Measurements from ENCODE around the gene CLIP1.
A peak's percentile ranks its signal among the peaks of the same experiment; 100 is the strongest.
"Not testable (repeated sequence)": the region's sequence is repeated elsewhere in the genome, so short reads cannot be mapped to it uniquely, and the experiment has no call there.

CLIP1 gene

GRCh38 chr12:122394626-122395194 lies 27.8 kb downstream of the CLIP1 start:
- DNase-seq, result no peak

GRCh38 chr12:122393817-122394216 lies 28.7 kb downstream of the CLIP1 start:
- DNase-seq, result no peak

- no peak for DNase-seq
Measured at GRCh38 chr12:122392411-122392810, 30.1 kb downstream of the CLIP1 start.

- no peak for DNase-seq
Measured at GRCh38 chr12:122389677-122390076, 32.8 kb downstream of the CLIP1 start.

GRCh38 chr12:122387887-122388286 lies 34.6 kb downstream of the CLIP1 start:
- DNase-seq, result no peak

- DNase-seq, result no peak
Measured at GRCh38 chr12:122385171-122386016, 37.1 kb downstream of the CLIP1 start.

GRCh38 chr12:122382919-122383350 lies 39.5 kb downstream of the CLIP1 start:
- no peak for DNase-seq

GRCh38 chr12:122381021-122381420 lies 41.4 kb downstream of the CLIP1 start:
- no peak for DNase-seq

GRCh38 chr12:122376751-122377150 lies 45.7 kb downstream of the CLIP1 start:
- not testable (repeated sequence) for DNase-seq

- no peak for DNase-seq
Measured at GRCh38 chr12:122374707-122375106, 47.8 kb downstream of the CLIP1 start.

GRCh38 chr12:122371475-122372045 lies 50.9 kb downstream of the CLIP1 start:
- DNase-seq, result no peak

GRCh38 chr12:122368361-122369073 lies 54.0 kb downstream of the CLIP1 start:
- no peak for DNase-seq

- DNase-seq, result not testable (repeated sequence)
Measured at GRCh38 chr12:122367632-122368031, 54.8 kb downstream of the CLIP1 start.

GRCh38 chr12:122366685-122367475 lies 55.6 kb downstream of the CLIP1 start:
- DNase-seq, result no peak

- not testable (repeated sequence) for DNase-seq
Measured at GRCh38 chr12:122365226-122365625, 57.2 kb downstream of the CLIP1 start.

GRCh38 chr12:122363782-122364181 lies 58.7 kb downstream of the CLIP1 start:
- no peak for DNase-seq

GRCh38 chr12:122362755-122363154 lies 59.7 kb downstream of the CLIP1 start:
- no peak for DNase-seq

GRCh38 chr12:122358403-122358802 lies 64.1 kb downstream of the CLIP1 start:
- not testable (repeated sequence) for DNase-seq

GRCh38 chr12:122357536-122357935 lies 64.9 kb downstream of the CLIP1 start:
- DNase-seq, result not testable (repeated sequence)

- DNase-seq, result not testable (repeated sequence)
Measured at GRCh38 chr12:122356991-122357390, 65.5 kb downstream of the CLIP1 start.

GRCh38 chr12:122356192-122356635 lies 66.3 kb downstream of the CLIP1 start:
- DNase-seq, result peak; percentile 69

GRCh38 chr12:122355706-122356105 lies 66.8 kb downstream of the CLIP1 start:
- no peak for DNase-seq
